DND-41 (cell line): Measurements from ENCODE around the gene CACNB4.

Source experiments
- ATAC-seq: fragments of 200-7000 bp; cut with Tn5 transposase; 3 replicates; pipeline ENCODE4 v1.9.1; 2021; ENCODE audit warnings: low read depth; ENCODE audit not compliant: insufficient read depth
- DNase-seq: peaks from one replicate; pipeline ENCODE4 v3.0.0-alpha.2; 2020
- H2AFZ ChIP-seq: 2 replicates; pipeline ENCODE4 v1.6.0; 2012; ENCODE audit warnings: low read depth, low read length
- H3K27ac ChIP-seq: 2 replicates; pipeline ENCODE4 v1.5.1; 2012; ENCODE audit warnings: low read length, inconsistent platforms
- H3K27me3 ChIP-seq: fragments of 200-600 bp; sonication (generic); 2 replicates; pipeline ENCODE4 v1.6.0; 2012; ENCODE audit warnings: low read length, mild to moderate bottlenecking, inconsistent platforms; ENCODE audit not compliant: insufficient read depth, poor library complexity
- H3K36me3 ChIP-seq: 2 replicates; pipeline ENCODE4 v1.5.1; 2012; ENCODE audit warnings: low read length, inconsistent platforms; ENCODE audit not compliant: insufficient read depth
- H3K4me1 ChIP-seq: 2 replicates; pipeline ENCODE4 v1.5.1; 2012; ENCODE audit warnings: mild to moderate bottlenecking, low read length; ENCODE audit not compliant: insufficient read depth
- H3K4me2 ChIP-seq: 2 replicates; pipeline ENCODE4 v1.6.0; 2012; ENCODE audit warnings: mild to moderate bottlenecking, moderate library complexity, low read length, inconsistent platforms; ENCODE audit not compliant: insufficient read depth
- H3K4me3 ChIP-seq, 2 experiments: fragments of 200-600 bp in 1 of 2; shearing (Covaris generic) in 1 of 2; 2 replicates each; pipeline ENCODE4 v1.5.1; 2012 to 2016; ENCODE audit warnings: inconsistent platforms in 2 of 2, low read length in 2 of 2, mild to moderate bottlenecking in 2 of 2, low read depth in 1 of 2, moderate library complexity in 1 of 2
- H3K79me2 ChIP-seq: 2 replicates; pipeline ENCODE4 v1.6.0; 2012; ENCODE audit warnings: low read length, inconsistent platforms; ENCODE audit not compliant: insufficient read depth
- H3K9ac ChIP-seq: 2 replicates; pipeline ENCODE4 v1.6.0; 2012; ENCODE audit warnings: low read depth, mild to moderate bottlenecking, inconsistent platforms, low read length, moderate library complexity
- H3K9me3 ChIP-seq: 2 replicates; pipeline ENCODE4 v1.5.1; 2012; ENCODE audit warnings: low read length, moderate library complexity, mild to moderate bottlenecking, inconsistent platforms; ENCODE audit not compliant: insufficient read depth, severe bottlenecking
- H4K20me1 ChIP-seq: 2 replicates; pipeline ENCODE4 v1.6.0; 2012; ENCODE audit warnings: low read length; ENCODE audit not compliant: insufficient read depth
- EZH2 ChIP-seq: IDR thresholded peaks from 3 replicates; pipeline ENCODE4 v1.6.1; 2012; ENCODE audit warnings: borderline replicate concordance, low read depth, mild to moderate bottlenecking, moderate library complexity, low read length, inconsistent platforms; ENCODE audit not compliant: severe bottlenecking
- TF ChIP-seq, protein P1 (sequence below): IDR thresholded peaks from 2 replicates; pipeline ENCODE4 v1.5.1; 2012; ENCODE audit warnings: borderline replicate concordance, low read length, moderate library complexity, mild to moderate bottlenecking; ENCODE audit not compliant: poor library complexity, severe bottlenecking; ENCODE audit errors: extremely low read depth

CACNB4 gene

DNA sequence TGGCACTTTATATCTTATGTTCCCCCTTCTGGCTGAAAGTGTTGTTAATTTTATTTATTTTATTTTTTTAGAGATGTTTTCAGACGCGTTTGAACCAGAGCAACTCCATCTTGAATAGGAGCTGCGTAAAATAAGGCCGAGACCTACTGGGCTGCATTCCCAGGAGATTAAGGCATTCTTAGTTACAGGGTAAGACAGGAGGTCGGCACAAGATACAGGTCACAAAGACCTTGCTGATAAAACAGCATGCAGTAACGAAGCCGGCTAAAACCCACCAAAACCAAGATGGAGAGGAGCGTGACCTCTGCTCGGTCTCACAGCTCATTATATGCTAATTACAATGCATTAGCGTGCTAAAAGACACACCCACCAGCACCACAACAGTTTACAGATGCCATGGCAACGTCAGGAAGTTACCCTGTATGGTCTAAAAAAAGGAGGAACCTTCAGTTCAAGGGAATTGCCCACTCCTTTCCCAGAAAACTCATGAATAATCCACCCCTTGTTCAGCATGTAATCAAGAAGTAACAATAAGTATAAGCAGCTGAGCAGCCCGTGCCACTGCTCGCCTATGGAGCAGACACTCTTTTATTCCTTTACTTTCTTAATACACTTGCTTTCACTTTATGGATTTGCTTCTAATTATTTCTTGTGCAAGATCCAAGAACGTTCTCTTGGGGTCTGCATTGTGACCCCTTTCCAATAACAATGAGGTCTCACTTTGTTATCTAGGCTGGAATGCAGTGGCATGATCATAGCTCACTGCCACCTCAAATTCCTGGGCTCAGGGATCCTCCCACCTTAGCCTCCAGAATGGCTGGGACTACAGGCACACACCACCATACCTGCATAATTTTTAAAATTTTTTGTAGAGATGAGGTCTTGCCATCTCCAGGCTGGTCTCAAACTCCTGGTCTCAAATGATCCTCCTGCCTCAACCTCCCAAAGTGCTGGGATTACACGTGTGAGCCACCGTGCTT lies 55.9 kb downstream of the CACNB4 start:
- no peak for ATAC-seq

DNA sequence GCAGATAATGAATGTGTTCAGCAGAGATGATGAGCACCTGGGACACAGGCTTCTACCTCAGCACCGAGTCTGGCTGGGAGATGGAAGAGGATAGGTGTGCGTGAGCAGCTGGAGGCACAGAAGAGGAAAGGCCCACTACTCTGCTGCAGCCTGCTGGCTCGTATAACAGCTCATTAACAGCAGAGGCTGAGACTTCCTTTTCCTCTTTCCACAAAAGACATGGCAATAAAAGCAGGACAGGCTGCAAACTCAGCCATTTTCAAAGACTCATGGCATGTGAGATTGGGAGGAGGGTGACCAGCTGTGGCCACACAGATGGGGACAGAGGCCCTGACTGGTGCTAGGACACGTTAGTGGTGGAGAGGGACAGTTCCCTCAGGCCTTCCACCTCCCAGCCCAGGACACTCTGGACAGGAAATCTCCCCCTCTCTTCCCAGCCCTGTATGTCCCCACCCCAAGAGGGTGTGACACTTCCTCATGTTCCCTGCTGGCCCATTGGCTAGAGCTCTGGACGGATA lies 60.3 kb downstream of the CACNB4 start:
- DNase-seq (no peak), ATAC-seq (no peak)
- TF ChIP-seq EZH2 = no peak
- TF ChIP-seq, protein P1, sequence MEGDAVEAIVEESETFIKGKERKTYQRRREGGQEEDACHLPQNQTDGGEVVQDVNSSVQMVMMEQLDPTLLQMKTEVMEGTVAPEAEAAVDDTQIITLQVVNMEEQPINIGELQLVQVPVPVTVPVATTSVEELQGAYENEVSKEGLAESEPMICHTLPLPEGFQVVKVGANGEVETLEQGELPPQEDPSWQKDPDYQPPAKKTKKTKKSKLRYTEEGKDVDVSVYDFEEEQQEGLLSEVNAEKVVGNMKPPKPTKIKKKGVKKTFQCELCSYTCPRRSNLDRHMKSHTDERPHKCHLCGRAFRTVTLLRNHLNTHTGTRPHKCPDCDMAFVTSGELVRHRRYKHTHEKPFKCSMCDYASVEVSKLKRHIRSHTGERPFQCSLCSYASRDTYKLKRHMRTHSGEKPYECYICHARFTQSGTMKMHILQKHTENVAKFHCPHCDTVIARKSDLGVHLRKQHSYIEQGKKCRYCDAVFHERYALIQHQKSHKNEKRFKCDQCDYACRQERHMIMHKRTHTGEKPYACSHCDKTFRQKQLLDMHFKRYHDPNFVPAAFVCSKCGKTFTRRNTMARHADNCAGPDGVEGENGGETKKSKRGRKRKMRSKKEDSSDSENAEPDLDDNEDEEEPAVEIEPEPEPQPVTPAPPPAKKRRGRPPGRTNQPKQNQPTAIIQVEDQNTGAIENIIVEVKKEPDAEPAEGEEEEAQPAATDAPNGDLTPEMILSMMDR = no peak
- Histone ChIP-seq H3K4me2 (no peak overlapping the region), H3K4me3 (no peak overlapping the region), H3K27me3 (no peaks in the 10 kb centered on the region), H3K9me3 (no peaks in the 10 kb centered on the region), H3K9ac (no peak overlapping the region), H3K4me1 (no peaks in the 10 kb centered on the region), H3K27ac (no peak overlapping the region), H2AFZ (no peak overlapping the region), H3K36me3 (no peaks in the 10 kb centered on the region), H3K79me2 (no peaks in the 10 kb centered on the region), H4K20me1 (no peaks in the 10 kb centered on the region)

More for the DNA sequence above, 55.9 kb downstream of the CACNB4 start:
- H3K9me3 ChIP-seq = no peaks in the 10 kb centered on the region
- H4K20me1 ChIP-seq = no peaks in the 10 kb centered on the region
- H3K79me2 ChIP-seq = no peaks in the 10 kb centered on the region
- no peaks in the 10 kb centered on the region for H3K27me3 ChIP-seq
- H3K9ac ChIP-seq = no peak overlapping the region
- no peak overlapping the region for H3K4me3 ChIP-seq
- no peaks in the 10 kb centered on the region for H3K4me1 ChIP-seq
- TF ChIP-seq, protein P1 = no peak
- no peak for TF ChIP-seq EZH2
- no peak overlapping the region for H3K4me2 ChIP-seq
- DNase-seq = no peak
- H3K27ac ChIP-seq = no peak overlapping the region
- no peak overlapping the region for H2AFZ ChIP-seq
- no peaks in the 10 kb centered on the region for H3K36me3 ChIP-seq

DNA sequence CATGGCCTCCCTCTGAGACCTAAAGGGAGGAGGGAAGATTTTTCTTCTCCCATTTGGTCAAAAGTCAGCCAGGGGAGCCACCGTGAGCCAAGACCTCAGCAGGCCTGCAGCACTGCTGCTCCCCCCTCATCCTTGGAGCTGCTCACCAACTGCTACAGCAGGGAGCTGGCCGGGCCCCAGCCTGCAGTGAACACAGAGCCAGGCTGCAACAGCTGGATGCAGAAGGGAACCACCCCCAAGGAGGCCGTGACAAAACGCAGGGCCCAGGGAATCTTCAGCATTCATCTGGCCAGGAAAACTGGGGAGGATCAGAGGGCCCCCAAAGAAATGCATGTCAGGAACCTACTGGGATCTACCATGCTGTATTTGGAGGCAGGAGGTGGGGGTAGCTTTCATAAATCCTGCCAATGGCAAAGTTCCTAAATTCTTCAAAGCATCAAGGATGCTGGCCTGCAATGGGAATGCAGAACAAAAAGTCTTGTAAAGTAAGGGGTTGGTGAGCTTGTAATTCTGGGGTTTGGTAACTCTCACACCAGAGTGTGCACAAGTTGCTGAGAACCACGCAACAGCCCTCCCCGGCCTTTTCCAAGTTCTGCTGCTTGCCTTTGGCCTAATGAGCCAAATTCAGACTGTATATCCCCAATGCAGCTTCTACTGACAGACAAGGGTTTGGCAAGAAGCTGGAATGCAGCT lies 61.0 kb downstream of the CACNB4 start:
- ATAC-seq (no peak), DNase-seq (no peak)
- Histone ChIP-seq H3K4me3 (no peak overlapping the region), H3K9ac (no peak overlapping the region), H3K36me3 (no peaks in the 10 kb centered on the region), H3K27ac (no peak overlapping the region), H2AFZ (no peak overlapping the region), H4K20me1 (no peaks in the 10 kb centered on the region), H3K27me3 (no peaks in the 10 kb centered on the region), H3K9me3 (no peaks in the 10 kb centered on the region), H3K79me2 (no peaks in the 10 kb centered on the region), H3K4me2 (no peak overlapping the region), H3K4me1 (no peaks in the 10 kb centered on the region)
- TF ChIP-seq, protein P1 = no peak
- TF ChIP-seq EZH2 = no peak
